Measurements from ENCODE around the gene SRPK2.
"Not testable (repeated sequence)": the region's sequence is repeated elsewhere in the genome, so short reads cannot be mapped to it uniquely, and the experiment has no call there.

Gene SRPK2

GRCh38 chr7:105369944-105370343 is 18.8 kb downstream of the SRPK2 start:
- DNase-seq: no peak

- no peak for DNase-seq
Observed at GRCh38 chr7:105367458-105367857, 21.3 kb downstream of the SRPK2 start.

- DNase-seq: no peak
Observed at GRCh38 chr7:105365541-105366534, 22.9 kb downstream of the SRPK2 start.

- DNase-seq: no peak
Observed at GRCh38 chr7:105364684-105365083, 24.0 kb downstream of the SRPK2 start.

GRCh38 chr7:105363657-105364056 is 25.1 kb downstream of the SRPK2 start:
- not testable (repeated sequence) for DNase-seq

GRCh38 chr7:105362685-105363084 is 26.0 kb downstream of the SRPK2 start:
- DNase-seq: not testable (repeated sequence)

- DNase-seq: not testable (repeated sequence)
Observed at GRCh38 chr7:105361995-105362394, 26.7 kb downstream of the SRPK2 start.

- DNase-seq: not testable (repeated sequence)
Observed at GRCh38 chr7:105360149-105360548, 28.6 kb downstream of the SRPK2 start.

- DNase-seq: no peak
Observed at GRCh38 chr7:105355701-105356100, 33.0 kb downstream of the SRPK2 start.

- DNase-seq: no peak
Observed at GRCh38 chr7:105354383-105354782, 34.3 kb downstream of the SRPK2 start.

- DNase-seq: no peak
Observed at GRCh38 chr7:105353752-105354328, 34.9 kb downstream of the SRPK2 start.

- DNase-seq: no peak
Observed at GRCh38 chr7:105352901-105353668, 35.6 kb downstream of the SRPK2 start.

GRCh38 chr7:105352018-105352612 is 36.6 kb downstream of the SRPK2 start:
- DNase-seq: no peak

GRCh38 chr7:105350906-105351305 is 37.8 kb downstream of the SRPK2 start:
- DNase-seq: no peak

- not testable (repeated sequence) for DNase-seq
Observed at GRCh38 chr7:105348177-105348576, 40.5 kb downstream of the SRPK2 start.

- DNase-seq: no peak
Observed at GRCh38 chr7:105346593-105347322, 42.0 kb downstream of the SRPK2 start.

- no peak for DNase-seq
Observed at GRCh38 chr7:105346138-105346537, 42.6 kb downstream of the SRPK2 start.

- no peak for DNase-seq
Observed at GRCh38 chr7:105345725-105346124, 43.0 kb downstream of the SRPK2 start.

GRCh38 chr7:105345003-105345402 is 43.7 kb downstream of the SRPK2 start:
- DNase-seq: no peak

- DNase-seq: no peak
Observed at GRCh38 chr7:105339404-105340323, 49.1 kb downstream of the SRPK2 start.

GRCh38 chr7:105337529-105337928 is 51.2 kb downstream of the SRPK2 start:
- no peak for DNase-seq

Measured in SHP77 treated with DMSO at 0.1 percent for 48 hours (cell line).